GM19455 (cell line): ENCODE data around the gene PLSCR5.

Experiments used
- ATAC-seq: cut with Tn5 transposase; IDR thresholded peaks from one replicate; pipeline ENCODE4 v1.9.1; 2021; ENCODE audit not compliant: unreplicated experiment

PLSCR5 gene, protein sequence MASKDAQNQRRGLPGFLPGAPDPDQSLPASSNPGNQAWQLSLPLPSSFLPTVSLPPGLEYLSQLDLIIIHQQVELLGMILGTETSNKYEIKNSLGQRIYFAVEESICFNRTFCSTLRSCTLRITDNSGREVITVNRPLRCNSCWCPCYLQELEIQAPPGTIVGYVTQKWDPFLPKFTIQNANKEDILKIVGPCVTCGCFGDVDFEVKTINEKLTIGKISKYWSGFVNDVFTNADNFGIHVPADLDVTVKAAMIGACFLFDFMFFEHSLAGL

DNA sequence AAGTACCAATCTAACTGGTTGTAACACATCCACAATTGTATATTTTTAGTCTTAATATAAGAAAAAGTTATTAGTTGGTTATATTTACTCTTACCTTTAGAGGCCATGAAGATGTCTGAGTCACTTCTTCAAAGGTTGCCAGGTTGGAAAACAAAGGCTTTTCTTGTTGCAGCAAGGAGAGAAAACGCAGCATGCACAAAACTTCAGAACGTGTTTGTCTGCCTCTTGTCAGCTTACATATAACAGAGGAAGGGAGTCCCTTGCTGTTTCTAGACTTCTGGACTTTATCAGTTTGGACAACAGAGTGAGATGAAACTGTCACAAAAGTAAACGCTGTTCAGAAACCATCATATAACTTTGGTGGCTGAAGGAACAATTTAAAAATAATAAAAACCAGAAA, at the start of gene PLSCR5:
Gene PLSCR5, minus strand, starts transcription at position 241 of the 400 bp plus-strand sequence. Its CDS starts 134 bp downstream, at position 107.
- no peak for ATAC-seq

DNA sequence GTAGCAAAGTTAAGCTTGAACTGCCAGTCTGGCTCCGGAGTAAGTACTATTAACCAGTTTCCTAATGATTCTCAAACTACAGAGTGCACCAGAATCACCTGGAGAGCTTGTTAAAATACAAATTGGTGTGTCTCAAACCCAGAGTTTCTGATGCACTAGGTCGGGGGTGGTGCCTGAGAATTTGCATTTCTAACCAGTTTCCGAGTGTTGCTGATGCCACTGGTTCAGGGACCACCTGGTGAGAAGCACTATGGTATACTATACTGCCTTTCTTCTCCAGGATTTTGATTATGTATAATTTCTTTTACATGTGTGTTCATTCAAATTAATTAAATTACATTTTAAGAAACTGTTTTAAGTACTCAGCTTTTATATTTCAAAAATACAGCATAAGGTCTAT, 48.8 kb upstream of the PLSCR5 start:
- ATAC-seq = no peak

DNA sequence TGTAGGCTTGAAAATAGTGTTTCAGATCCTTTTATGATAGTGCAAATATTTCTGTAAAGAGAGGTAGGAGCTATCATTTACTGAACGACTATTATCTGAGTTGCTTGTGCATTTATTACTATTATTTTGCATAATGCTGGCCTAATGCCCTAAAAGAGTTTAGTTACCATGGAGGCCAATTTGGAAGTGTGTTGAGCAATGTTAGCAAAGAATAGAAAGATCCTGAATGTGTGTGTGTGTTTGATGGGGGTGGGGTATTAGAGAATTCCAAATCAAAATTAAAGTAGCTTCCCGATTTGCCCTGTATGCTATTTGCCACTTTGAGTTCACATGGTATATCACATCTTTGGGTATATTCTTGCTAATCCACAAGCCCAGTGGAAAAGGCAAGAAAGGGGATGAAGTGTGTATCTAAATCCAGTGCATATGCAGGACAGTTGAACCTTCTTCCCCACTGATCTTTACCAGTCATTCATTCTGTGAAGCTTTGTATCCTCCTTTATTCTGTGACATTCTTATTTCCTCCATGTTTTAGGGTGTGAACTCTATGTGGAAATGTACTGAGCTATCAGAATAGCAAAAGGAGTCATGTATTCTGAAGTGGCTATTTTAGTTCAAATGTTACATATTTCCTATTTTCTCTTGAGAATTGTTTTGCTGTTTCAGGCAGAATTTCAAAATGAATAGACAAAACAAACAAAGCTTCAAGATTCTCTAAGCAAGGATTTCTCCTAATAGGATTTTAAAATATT, 45.7 kb upstream of the PLSCR5 start:
- no peak for ATAC-seq

DNA sequence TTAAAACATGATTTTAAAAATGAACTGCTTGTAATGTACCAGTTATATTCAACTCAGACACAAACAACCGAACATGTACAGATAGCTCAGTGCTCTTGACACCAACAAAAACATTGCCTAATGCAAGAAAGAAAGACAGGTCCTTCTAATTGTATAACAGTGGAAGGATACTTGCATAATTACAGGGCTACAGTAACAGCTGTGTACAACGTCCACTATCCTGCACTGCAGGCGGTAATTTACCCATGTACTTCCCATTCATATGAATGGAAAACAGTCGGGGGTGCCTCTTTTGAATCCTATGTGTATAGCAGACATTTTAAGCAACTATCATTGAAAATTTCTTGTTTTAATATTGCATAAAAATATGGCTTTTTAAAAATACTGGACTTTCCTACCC, 41.1 kb upstream of the PLSCR5 start:
- no peak for ATAC-seq

DNA sequence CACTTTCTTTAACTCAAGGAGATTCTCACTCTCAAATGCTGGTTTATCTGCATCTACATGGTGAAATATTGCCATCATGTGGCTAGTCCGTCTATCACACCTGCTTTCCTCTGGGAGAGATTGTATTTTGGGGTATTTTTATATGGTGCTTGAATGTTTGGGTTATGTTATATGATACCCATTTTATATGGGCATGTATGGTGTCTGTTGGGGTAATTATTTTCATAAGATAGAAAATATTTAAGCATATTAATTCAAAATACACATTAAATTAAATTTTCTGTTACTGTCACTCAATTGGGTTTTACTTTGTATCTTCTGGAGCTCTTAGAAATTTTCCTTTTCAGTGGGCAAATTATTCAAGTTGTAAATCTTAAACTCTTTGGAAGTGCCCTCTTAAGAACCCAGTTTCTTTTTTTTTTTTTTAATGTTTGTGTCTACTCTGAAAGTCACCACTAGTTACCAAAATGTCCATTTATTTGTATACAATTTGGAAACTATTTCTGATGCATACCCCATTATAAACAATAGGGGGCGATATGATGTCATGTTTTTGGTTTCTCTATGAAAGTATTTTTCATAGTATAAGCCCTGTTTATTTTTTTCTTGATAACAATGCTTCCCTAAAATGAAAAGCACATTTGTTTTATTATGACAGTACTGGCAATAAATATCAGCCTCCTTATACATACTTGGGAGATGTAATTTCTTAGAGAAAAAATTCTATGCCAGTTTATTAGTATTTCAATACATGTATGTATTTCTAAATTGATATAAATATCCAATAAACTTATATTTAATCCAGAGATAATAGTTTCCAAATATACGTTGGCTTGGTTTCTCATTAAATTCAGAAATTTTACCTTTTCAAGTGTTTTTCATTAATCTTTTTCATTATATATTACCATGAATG, 36.1 kb upstream of the PLSCR5 start:
- peak; percentile 80 for ATAC-seq

DNA sequence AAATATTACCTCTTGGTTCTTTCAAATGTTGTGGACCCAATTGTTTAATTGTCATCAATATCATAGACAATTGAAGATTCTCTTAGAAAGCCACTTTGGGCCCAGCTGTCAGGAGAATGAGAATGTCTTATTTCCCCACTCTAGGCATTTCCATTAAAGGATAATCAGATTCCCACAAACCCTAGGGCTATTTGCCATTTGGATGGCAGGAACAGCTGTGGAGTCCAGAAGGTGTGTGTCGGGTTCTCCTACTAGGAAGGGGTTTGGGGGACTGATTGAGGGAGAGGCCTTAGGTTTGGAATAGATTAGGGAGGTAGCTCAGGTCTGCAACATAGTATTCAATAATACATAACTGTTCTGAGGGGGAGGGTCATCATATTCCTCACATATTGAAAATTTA, 35.2 kb upstream of the PLSCR5 start:
- ATAC-seq = no peak

DNA sequence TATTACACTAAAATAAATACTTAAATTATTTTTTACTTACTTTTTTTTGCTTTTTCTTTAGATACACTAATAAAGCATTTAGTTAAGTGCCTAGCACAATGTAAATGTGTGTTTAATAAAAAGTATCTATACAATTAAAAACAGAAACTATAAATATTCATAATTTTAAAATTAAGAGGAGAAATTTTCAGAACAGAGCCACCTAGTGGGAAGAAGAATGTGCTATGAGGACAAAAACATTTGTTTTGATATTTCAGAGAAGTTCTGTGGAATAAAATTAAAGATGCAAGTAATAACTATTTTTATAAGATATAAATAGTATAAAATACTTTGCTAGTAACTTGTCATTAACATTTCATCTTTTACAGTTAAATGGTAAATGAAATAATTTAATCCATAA, 33.6 kb upstream of the PLSCR5 start:
- no peak for ATAC-seq

DNA sequence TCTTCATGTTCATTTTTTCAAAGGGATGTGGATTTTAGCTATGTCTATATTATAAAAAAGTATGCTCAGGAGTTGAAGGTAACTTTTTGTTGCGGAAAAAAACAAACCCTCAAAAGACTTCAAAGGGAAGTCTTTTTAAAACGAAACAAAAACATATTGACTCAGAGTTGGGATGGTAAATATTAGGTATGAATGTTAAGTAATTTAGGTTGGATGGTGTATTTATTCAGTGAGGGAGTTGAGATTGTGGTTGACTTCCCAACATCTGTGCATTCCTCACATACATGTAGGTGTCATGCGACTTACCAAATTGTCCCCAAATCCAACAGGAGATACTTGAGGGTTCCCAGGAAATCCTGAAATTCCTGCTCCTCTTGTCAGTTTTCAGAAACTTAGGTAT, 32.7 kb upstream of the PLSCR5 start:
- no peak for ATAC-seq

DNA sequence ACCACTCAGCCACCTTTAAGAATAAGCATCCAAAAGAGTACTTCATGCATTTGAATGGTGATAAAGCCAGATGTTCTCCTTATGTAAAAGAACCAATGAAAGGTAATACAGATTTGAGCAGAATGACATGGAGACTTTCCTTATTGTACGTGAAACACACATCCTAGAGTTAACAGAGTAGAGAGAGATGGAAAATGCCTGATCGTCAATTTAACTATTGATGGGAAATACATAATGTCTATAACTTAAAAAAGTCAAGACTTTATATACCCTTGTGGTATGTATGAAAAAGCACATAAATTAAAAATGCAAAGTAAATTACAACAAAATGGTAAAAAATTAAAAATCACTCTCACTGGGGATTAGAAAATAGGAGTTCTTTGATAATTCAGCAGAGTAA, 31.7 kb upstream of the PLSCR5 start:
- no peak for ATAC-seq

DNA sequence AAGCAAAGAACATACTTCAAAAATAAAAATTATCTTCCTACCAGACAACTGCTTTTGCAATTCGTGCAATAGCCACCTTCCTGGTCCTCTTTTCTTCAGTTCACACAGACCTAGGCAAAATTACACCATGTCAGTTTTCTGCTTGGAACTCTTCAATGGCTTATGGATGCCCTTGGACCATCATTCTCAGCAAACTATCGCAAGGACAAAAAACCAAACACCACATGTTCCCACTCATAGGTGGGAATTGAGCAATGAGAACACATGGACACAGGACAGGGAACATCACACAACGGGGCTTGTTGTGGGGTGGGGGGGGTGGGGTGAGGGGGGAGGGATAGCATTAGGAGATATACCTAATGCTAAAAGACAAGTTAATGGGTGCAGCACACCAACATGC, 29.2 kb upstream of the PLSCR5 start:
- no peak for ATAC-seq

DNA sequence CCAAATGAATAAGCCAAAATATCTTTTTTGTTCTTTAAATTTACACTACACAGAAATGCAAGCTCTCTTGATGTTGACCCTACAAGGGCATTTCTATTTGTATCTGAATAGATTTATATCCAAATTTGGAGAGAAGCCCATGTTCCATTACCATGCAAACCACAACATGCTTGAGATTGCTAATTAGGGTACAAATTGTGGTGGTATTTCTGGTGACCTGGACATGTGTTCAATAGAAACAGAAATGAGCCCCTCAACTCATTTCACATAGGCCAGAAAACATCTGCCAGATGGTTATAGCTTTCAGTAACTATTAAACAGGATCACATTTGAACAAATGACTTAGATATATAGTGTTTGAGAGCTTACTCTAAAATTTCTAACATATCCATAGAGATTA, 23.5 kb upstream of the PLSCR5 start:
- ATAC-seq = no peak

DNA sequence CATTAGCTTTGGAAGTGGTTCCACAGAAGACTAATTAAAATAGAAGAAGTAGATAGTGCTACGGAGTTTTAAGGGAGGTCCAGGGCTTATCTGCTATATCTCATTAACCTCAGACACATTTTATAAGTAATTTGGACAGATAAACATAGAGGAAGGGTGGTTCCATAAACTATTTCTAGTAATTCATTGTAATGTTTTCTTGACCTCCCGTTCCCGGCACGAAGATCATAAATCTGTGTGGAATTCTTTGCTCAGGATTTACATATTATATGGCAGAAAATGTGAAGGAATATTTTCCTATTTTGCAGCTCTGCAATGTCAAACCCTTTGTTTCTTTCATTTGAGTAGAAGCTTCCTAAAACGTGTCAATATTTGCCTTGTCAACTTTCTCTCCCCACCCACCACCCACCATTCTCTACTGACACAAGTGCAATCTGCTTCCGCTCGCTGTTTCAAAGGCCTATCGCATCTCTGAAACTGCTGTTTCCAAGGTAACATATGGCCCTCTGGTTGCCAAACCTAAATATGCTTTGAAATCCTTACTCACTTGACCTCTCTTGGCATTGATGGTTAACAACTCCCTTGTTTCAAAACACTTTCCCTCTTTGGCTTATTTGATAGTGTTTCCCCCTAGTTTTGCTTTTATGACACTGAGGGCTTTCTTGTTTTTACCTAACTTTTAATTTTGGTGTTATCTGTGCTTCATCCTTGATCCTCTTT, 21.4 kb upstream of the PLSCR5 start:
- ATAC-seq = no peak

DNA sequence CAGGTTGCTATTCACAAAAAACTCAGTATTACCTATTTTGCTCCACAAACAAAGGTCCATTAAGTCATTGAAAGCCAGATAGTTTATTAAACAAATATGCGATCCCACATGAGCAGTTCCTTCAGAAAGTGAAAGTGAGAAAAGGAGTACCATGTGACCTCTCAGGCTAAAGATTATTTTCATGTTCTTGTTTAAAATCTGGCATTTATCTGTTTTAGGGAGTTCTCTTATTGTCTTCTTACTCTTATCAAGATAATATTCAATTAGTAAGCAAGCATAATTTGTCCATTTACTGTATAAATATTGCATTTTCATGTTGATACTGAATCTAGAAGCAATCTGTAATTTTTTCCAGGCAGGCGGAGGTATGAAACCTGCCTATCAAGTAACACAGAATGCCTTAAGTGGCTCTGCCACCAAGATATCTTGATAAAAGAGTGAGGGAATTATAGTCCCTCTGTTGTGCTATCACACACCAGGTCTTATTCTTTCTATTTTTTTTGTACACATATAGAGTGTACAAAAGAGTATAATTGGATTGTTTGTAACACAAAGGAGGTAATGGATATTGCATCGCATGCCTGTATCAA, 20.1 kb upstream of the PLSCR5 start:
- ATAC-seq = no peak

DNA sequence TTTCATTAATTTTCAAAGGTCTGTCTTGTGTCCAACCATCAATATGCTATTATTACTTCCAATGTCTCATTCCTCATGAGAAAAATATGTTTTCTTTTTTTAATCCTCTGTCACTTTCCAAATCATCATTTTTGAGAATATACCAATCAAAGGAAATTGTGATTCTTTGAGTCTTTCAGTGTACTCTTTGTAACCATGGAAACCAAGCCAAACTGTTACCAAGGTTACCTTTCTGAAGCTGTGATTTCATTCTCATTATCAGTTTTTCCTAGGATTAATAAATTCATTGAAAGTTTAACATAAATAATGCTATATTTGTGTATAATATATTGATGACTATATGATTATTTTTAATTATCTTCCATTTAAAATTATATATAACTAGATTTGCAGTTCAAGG, 16.6 kb upstream of the PLSCR5 start:
- no peak for ATAC-seq

DNA sequence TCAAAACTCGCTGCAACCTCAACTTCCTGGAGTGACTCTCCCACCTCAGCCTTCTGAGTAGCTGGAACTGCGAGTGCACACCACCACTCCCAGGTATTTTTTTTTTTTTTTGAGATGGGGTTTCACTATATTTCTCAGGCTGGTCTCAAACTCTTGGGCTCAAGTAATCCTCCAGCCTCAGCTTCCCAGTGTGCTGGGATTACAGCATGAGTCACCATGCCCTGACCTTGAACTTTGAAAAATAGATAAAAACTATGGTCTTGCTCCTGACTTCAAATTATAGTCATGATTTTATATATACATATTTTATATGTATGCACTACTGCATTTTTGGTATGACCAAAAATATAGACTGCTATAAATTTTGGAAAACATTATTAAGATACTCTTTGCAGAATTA, 6.9 kb upstream of the PLSCR5 start:
- ATAC-seq = no peak

DNA sequence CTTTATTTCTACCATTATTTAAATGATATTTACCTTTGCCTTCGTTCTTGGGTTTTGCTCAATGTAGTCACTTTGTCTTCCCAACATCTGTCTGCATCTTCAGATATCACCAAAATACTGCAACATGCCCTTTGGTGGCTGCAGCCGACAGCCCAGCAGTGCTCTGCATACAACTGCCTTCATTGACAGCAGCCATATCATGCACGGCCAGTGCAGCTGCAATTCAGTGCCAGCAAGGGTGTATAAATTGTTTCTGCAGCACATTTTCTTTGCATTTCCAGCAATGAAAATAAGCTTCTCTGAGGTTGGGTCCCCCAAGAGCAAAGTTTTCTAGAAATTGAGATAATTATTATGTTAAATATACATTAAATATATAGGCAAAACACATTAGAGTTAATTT, 6.0 kb upstream of the PLSCR5 start:
- no peak for ATAC-seq

DNA sequence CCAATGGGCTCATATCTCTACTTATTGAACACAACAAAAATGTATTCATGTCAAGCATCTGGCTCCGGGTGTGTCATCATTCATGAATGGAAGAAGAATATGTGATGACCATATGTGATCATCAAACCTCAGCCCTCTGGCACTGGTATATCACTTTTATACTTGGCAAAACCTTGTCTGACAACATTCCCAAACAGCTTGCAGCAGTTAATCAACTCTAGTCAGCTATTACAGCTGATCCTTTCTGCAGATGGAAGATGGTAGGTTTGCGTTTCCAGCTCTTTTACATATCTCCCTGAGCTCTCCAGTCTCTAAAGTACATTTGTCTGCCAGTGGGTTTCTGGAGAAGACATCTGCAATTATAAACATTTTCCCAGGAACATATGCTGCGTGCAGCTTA, 6.6 kb downstream of the PLSCR5 start:
- ATAC-seq = no peak

DNA sequence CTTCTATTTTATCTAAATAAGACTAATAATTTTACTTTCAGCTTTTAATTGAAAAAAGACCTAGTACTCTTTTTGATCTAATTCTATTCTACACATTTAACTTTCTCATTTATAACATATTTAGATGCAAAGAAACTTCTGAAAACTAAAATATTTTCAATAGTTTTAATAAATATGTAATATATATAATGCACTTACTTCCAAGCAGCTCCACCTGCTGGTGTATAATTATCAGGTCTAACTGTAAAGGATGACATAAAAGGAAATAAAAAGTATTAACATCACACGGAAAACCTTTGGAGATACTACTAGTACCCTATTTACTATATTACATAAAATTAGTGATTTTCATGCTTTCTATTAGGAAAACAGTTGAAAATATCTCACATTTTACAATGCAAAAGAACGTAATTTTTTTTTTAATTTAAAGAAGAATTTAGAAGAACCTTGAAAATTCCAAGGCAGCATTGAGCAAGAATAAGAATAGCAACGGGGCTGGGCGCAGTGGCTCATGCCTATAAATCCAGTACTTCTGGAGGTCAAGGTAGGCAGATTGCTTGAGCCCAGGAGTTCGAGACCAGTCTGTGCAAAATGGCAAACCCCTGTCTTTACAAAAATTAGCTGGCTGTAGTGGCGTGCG, 10.2 kb downstream of the PLSCR5 start:
- ATAC-seq = no peak

DNA sequence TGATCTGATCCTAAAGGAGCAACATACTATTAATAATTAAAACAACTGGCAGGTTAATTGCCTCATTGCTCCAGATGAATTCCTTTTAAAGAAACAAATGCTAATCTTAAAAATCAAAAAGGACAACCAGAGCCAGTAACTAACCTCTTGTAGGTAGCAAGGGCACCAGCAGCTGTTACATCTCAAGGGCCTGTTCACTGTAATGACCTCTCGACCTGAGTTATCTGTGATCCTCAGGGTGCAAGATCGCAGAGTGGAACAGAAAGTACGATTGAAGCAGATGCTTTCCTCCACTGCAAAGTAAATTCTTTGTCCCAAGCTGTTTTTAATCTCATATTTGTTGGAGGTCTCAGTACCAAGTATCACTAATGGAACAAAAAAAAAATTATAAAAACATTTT, 11.4 kb downstream of the PLSCR5 start:
- no peak for ATAC-seq

DNA sequence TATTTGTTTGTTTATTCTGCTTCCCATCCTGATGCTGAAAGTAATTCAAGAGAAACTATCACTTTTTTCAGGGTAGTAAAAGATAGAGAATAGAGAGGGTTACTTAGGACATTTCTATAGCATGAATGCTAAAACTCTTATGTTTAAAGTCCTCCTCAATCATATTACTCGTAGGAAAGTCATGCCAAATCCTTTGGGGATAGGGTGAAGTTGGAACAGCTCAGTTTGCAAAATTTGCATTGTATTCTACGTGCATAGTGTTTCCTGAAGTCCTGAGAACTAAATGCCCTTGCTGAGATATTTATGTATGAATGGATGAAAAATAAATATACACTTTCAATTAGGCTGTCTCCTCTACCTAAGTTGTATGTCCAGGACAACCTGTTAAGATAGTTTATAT, 14.6 kb downstream of the PLSCR5 start:
- ATAC-seq = no peak
